ENCODE results near the gene TNPO2.

DNA sequence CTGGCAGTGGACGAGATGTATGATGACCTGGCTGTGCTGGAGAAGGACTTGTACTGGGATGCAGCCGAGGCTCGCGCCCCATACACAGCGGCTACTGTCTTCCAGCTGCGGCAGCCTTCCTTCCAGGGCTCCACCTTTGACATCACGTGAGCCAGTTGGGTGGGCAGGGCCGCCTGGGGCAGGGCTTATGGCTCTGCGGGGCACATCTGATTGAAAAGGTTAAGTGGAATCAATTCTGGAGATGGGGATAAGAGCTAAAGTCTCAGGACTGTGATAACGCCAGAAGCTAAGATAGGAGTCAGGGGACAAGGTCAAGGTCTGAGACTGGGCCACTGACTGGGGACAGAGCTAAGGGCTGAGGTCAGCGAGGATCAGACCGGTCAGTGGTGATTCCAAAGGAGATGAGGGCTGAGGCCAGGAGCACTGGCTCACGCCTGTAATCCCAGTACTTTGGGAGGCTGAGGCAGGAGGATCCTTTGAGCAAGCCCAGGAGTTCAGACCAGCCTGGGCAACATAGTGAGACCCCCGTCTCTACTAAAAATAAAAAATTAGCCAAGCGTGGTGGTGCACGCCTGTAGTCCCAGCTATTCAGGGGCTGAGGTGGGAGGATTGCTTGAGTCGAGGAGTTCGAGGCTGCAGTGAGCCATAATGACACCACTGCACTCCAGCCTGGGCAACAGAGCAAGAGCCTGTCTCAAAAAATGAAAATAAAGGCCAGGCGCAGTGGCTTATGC, 32.6 kb upstream of the TNPO2 start:
- TF ChIP-seq, protein P1, sequence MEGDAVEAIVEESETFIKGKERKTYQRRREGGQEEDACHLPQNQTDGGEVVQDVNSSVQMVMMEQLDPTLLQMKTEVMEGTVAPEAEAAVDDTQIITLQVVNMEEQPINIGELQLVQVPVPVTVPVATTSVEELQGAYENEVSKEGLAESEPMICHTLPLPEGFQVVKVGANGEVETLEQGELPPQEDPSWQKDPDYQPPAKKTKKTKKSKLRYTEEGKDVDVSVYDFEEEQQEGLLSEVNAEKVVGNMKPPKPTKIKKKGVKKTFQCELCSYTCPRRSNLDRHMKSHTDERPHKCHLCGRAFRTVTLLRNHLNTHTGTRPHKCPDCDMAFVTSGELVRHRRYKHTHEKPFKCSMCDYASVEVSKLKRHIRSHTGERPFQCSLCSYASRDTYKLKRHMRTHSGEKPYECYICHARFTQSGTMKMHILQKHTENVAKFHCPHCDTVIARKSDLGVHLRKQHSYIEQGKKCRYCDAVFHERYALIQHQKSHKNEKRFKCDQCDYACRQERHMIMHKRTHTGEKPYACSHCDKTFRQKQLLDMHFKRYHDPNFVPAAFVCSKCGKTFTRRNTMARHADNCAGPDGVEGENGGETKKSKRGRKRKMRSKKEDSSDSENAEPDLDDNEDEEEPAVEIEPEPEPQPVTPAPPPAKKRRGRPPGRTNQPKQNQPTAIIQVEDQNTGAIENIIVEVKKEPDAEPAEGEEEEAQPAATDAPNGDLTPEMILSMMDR (IDR thresholded peaks at IDR 0.05) = no peak
- TF ChIP-seq ZFX (IDR thresholded peaks at IDR 0.05; ENCODE audit: borderline replicate concordance) = no peak

Data from 22Rv1 (cell line).